ENCODE measurements around the gene PLPP4.

- TF ChIP-seq POLR2AphosphoS5 (IDR thresholded peaks at IDR 0.05) (no peak), CTCF (IDR thresholded peaks at IDR 0.05) (no peak), POLR2A (IDR thresholded peaks at IDR 0.05) (no peak)
These were observed 51.9 kb downstream of the PLPP4 start for GRCh38 chr10:120508966-120509365.

Measured in transverse colon (tissue), 4 donors.